Neuron (in vitro differentiated cells): ENCODE results near the gene PNLDC1.
A peak's percentile ranks its signal among the peaks of the same experiment; 100 is the strongest.
"Not testable (repeated sequence)": the region's sequence is repeated elsewhere in the genome, so short reads cannot be mapped to it uniquely, and the experiment has no call there.

Experiments used
- H2AFZ ChIP-seq: one replicate; pipeline ENCODE4 v1.6.1; 2013; ENCODE audit warnings: low read depth, mild to moderate bottlenecking, inconsistent platforms, low read length, moderate library complexity
- H3K27me3 ChIP-seq: one replicate; pipeline ENCODE4 v1.6.1; 2013; ENCODE audit warnings: low read length; ENCODE audit not compliant: insufficient read depth
- H3K36me3 ChIP-seq: one replicate; pipeline ENCODE4 v1.6.1; 2013; ENCODE audit warnings: low read length; ENCODE audit not compliant: insufficient read depth
- H3K4me1 ChIP-seq: one replicate; pipeline ENCODE4 v1.6.1; 2013; ENCODE audit warnings: low read length; ENCODE audit not compliant: insufficient read depth
- H3K4me3 ChIP-seq: 2 replicates; pipeline ENCODE4 v1.5.1; 2013; ENCODE audit warnings: mild to moderate bottlenecking, low read length, moderate library complexity
- H3K9me3 ChIP-seq: one replicate; pipeline ENCODE4 v1.6.1; 2013; ENCODE audit warnings: low read length

The PNLDC1 gene

DNA sequence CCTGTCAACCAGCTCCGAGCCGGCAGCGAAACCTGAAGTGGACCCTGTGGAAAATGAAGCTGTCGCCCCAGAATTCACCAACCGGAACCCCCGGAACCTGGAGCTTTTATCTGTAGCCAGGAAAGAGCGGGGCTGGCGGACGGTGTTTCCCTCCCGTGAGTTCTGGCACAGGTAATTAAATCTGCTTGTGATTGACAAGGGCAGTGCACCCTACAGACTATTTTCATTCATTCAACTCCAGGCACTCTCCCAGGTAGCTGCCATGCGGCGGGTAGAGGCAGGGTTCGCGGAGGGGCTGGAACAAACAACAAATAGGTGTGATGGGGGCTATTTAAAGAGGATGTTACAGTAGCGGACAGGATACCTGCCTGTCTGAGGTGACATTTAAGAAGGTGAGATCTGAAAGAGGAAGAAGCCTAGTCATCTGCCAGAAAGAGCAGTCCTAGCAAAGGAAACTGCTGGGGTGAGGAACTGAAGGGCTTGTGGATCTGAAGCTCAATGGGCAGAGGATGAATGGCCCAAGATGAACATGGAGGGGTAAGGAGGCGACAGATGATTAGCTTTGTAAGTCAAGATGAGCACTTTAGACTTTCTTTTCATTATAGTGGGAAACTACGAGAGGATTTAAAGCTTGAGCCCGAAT lies 9.0 kb upstream of the PNLDC1 start:
- peaks cover 50% of the 10 kb centered on the region for H3K36me3 ChIP-seq
- no peak overlapping the region for H2AFZ ChIP-seq
- H3K4me3 ChIP-seq: peak overlapping the region; percentile 66
- H3K9me3 ChIP-seq: no peaks in the 10 kb centered on the region
- no peaks in the 10 kb centered on the region for H3K27me3 ChIP-seq
- H3K4me1 ChIP-seq: peaks cover 29% of the 10 kb centered on the region

GRCh38 chr6:159794976-159795375 lies 5.1 kb upstream of the PNLDC1 start:
- not testable (repeated sequence) for H3K27me3 ChIP-seq, H2AFZ ChIP-seq, H3K4me3 ChIP-seq, H3K9me3 ChIP-seq
- Histone ChIP-seq H3K4me1 (peaks cover 18% of the 10 kb centered on the region), H3K36me3 (peaks cover 61% of the 10 kb centered on the region)

GRCh38 chr6:159797554-159797953 lies 2.5 kb upstream of the PNLDC1 start:
- H3K9me3 ChIP-seq: no peaks in the 10 kb centered on the region
- H3K27me3 ChIP-seq: no peaks in the 10 kb centered on the region
- no peaks in the 10 kb centered on the region for H3K4me1 ChIP-seq
- no peak overlapping the region for H3K4me3 ChIP-seq
- peaks cover 53% of the 10 kb centered on the region for H3K36me3 ChIP-seq
- no peak overlapping the region for H2AFZ ChIP-seq

GRCh38 chr6:159801935-159802334 lies 1.9 kb downstream of the PNLDC1 start:
- no peak overlapping the region for H3K4me3 ChIP-seq
- H2AFZ ChIP-seq: no peak overlapping the region
- H3K9me3 ChIP-seq: no peaks in the 10 kb centered on the region

GRCh38 chr6:159804504-159804903 lies 4.4 kb downstream of the PNLDC1 start:
- no peaks in the 10 kb centered on the region for H3K27me3 ChIP-seq
- no peak overlapping the region for H3K4me3 ChIP-seq
- H3K4me1 ChIP-seq: no peaks in the 10 kb centered on the region
- H2AFZ ChIP-seq: no peak overlapping the region
- H3K9me3 ChIP-seq: no peaks in the 10 kb centered on the region
- peaks cover 5% of the 10 kb centered on the region for H3K36me3 ChIP-seq

More at GRCh38 chr6:159801935-159802334, 1.9 kb downstream of the PNLDC1 start:
- H3K36me3 ChIP-seq: peaks cover 26% of the 10 kb centered on the region
- no peaks in the 10 kb centered on the region for H3K27me3 ChIP-seq
- H3K4me1 ChIP-seq: no peaks in the 10 kb centered on the region

- Histone ChIP-seq H3K4me1 (peaks cover 3% of the 10 kb centered on the region), H3K36me3 (no peaks in the 10 kb centered on the region), H3K4me3 (no peak overlapping the region), H3K9me3 (no peaks in the 10 kb centered on the region), H2AFZ (no peak overlapping the region), H3K27me3 (no peaks in the 10 kb centered on the region)
These were observed 5.5 kb downstream of the PNLDC1 start for GRCh38 chr6:159805440-159806020.

- H3K27me3 ChIP-seq: no peaks in the 10 kb centered on the region
- H3K9me3 ChIP-seq: no peaks in the 10 kb centered on the region
- H3K4me1 ChIP-seq: peaks cover 8% of the 10 kb centered on the region
- no peaks in the 10 kb centered on the region for H3K36me3 ChIP-seq
- no peak overlapping the region for H2AFZ ChIP-seq
- H3K4me3 ChIP-seq: no peak overlapping the region
These were observed 6.0 kb downstream of the PNLDC1 start for GRCh38 chr6:159806021-159806458.

GRCh38 chr6:159807150-159807858 lies 7.2 kb downstream of the PNLDC1 start:
- Histone ChIP-seq H3K27me3 (no peaks in the 10 kb centered on the region), H2AFZ (no peak overlapping the region), H3K9me3 (no peaks in the 10 kb centered on the region), H3K36me3 (no peaks in the 10 kb centered on the region), H3K4me3 (no peak overlapping the region), H3K4me1 (peaks cover 8% of the 10 kb centered on the region)

- Histone ChIP-seq H2AFZ (no peak overlapping the region), H3K4me3 (no peak overlapping the region), H3K27me3 (no peaks in the 10 kb centered on the region), H3K36me3 (no peaks in the 10 kb centered on the region), H3K4me1 (peaks cover 8% of the 10 kb centered on the region), H3K9me3 (no peaks in the 10 kb centered on the region)
These were observed 8.6 kb downstream of the PNLDC1 start for GRCh38 chr6:159808647-159809046.

GRCh38 chr6:159809149-159809548 lies 9.1 kb downstream of the PNLDC1 start:
- Histone ChIP-seq H3K4me3 (no peak overlapping the region), H2AFZ (no peak overlapping the region), H3K27me3 (no peaks in the 10 kb centered on the region), H3K9me3 (no peaks in the 10 kb centered on the region), H3K4me1 (peaks cover 8% of the 10 kb centered on the region), H3K36me3 (no peaks in the 10 kb centered on the region)

GRCh38 chr6:159813781-159814180 lies 13.7 kb downstream of the PNLDC1 start:
- Histone ChIP-seq H3K4me3 (no peak overlapping the region), H3K9me3 (no peaks in the 10 kb centered on the region), H3K27me3 (no peaks in the 10 kb centered on the region), H3K4me1 (peaks cover 8% of the 10 kb centered on the region), H3K36me3 (no peaks in the 10 kb centered on the region), H2AFZ (no peak overlapping the region)

GRCh38 chr6:159815410-159815809 lies 15.3 kb downstream of the PNLDC1 start:
- H3K4me1 ChIP-seq: peaks cover 14% of the 10 kb centered on the region
- H2AFZ ChIP-seq: no peak overlapping the region
- H3K4me3 ChIP-seq: no peak overlapping the region
- H3K9me3 ChIP-seq: no peaks in the 10 kb centered on the region
- no peaks in the 10 kb centered on the region for H3K36me3 ChIP-seq
- H3K27me3 ChIP-seq: peaks cover 6% of the 10 kb centered on the region

GRCh38 chr6:159816775-159817174 lies 16.7 kb downstream of the PNLDC1 start:
- H2AFZ ChIP-seq, H3K27me3 ChIP-seq, H3K36me3 ChIP-seq, H3K4me1 ChIP-seq, H3K9me3 ChIP-seq, H3K4me3 ChIP-seq: not testable (repeated sequence)
